Body of pancreas (tissue), 4 donors: ENCODE results near the gene DOK1. TPM values are rescaled to one million over a fixed set of nuclear protein-coding genes. Genes with fewer than 3 reads are reported as not detected.

Source experiments
- ATAC-seq: fragments of 150-250 bp; one replicate; pipeline ENCODE4 v1.9.1; 2016
- DNase-seq, 4 donors: peaks; one replicate each; pipeline ENCODE4 v3.0.0-alpha.2; 2019
- H3K27ac ChIP-seq, 4 donors: fragments of 200-600 bp; sonication (generic); 1 replicate in 3 of 4; 2 replicates in 1 of 4; pipeline versions ENCODE4 v1.5.1 to v1.6.1; 2016 to 2019; ENCODE audit warnings: mild to moderate bottlenecking in 1 of 4, mixed read lengths in 1 of 4, moderate library complexity in 1 of 4
- H3K27me3 ChIP-seq, 2 donors: fragments of 200-600 bp; sonication (generic); one replicate each; pipeline ENCODE4 v1.6.0; 2016; ENCODE audit warnings: mild to moderate bottlenecking in 1 of 2
- H3K36me3 ChIP-seq, 2 donors: fragments of 200-600 bp; sonication (generic); replicated peaks in 1 of 2; 2 replicates each; pipeline ENCODE4 v1.5.1; 2016; ENCODE audit warnings: low read depth in 2 of 2; ENCODE audit not compliant: insufficient read depth in 1 of 2
- H3K4me1 ChIP-seq: fragments of 200-600 bp; sonication (generic); one replicate; pipeline ENCODE4 v1.6.0; 2016
- H3K4me3 ChIP-seq, 2 donors: fragments of 200-600 bp; sonication (generic); 1 replicate in 1 of 2; 2 replicates in 1 of 2; pipeline ENCODE4 v1.5.1; 2016 to 2019
- H3K9me3 ChIP-seq, 3 donors: fragments of 200-600 bp; sonication (generic); 1 replicate in 2 of 3; 2 replicates in 1 of 3; pipeline ENCODE4 v1.5.1; 2016
- CTCF ChIP-seq, 7 experiments: fragments of 450-650 bp in 4 of 7; fragments of 200-600 bp in 3 of 7; sonication (generic) in 3 of 7; IDR thresholded peaks; one replicate each; pipeline ENCODE4 v1.5.1; 2016 to 2019; ENCODE audit warnings: antibody characterized with exemption in 7 of 7
- POLR2A ChIP-seq, 3 donors: fragments of 450-650 bp; IDR thresholded peaks; one replicate each; pipeline ENCODE4 v1.6.1; 2016; ENCODE audit warnings: antibody characterized with exemption in 3 of 3, mild to moderate bottlenecking in 2 of 3
- WGBS, 2 donors: methylation state at CpG; one replicate each; pipeline ENCODE4 v1.1.5; 2017; 5-methylcytosine and 5-hydroxymethylcytosine counted together
- intact Hi-C: fragments of 100-400 bp; cut with DNase I; formaldehyde crosslinking; loops from one replicate; pipeline ENCODE4 v1.15.1; 2023
- total RNA-seq, 2 donors: library from RNA; depleted of rRNA; stranded (reverse); fragments of >200 nt; gene quantifications; one replicate each; pipeline ENCODE4 v1.1.0, GENCODE V29; 2016

Gene DOK1
- total RNA-seq, 2 donors from 2014 or later = 9.2 to 15.3 TPM

DNA sequence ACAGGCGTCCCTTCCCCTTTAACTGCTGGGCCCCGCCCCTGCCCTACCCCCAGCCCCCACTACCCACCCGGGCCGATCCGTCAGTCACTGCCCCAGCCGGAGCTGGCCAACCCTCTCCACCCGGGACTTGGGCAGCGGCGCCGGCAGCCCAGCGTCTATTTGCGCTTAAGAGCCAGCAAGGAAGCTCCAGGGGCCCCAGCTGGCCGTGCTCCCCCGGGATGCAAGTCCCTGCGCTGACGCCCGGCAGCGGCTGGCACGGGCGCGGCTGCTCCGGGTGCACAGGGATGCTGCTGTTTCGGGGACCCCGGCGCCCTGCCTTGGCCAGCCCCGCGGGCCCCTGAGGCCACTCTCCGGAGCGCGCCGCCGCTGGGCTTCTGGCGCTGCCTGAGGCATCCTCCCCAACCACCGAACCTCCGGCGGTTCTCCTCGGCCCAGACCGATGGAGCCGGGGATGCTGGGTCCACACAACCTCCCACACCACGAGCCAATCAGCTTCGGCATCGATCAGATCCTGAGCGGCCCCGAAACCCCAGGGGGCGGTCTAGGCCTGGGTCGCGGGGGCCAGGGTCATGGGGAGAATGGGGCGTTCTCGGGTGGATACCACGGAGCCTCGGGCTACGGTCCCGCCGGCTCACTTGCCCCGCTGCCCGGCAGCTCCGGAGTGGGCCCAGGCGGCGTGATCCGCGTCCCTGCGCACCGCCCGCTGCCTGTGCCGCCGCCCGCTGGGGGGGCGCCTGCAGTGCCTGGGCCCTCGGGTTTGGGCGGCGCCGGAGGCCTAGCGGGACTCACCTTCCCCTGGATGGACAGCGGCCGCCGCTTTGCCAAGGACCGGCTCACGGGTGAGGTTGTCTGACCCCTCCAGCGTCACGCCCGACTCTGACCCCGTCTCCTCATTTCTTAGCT lies 39.9 kb upstream of the DOK1 start, which contains the start of gene TLX2:
Gene TLX2 (plus strand): TSS at position 83 of the 903 bp plus-strand sequence. CDS start 357 bp downstream, at position 440.
- Histone ChIP-seq H3K4me1 (peaks cover 39% of the 10 kb centered on the region), H3K36me3 (no peaks in the 10 kb centered on the region), H3K9me3 (no peaks in the 10 kb centered on the region), H3K27ac (no peak within 1 kb of the TSS), H3K4me3 (no peak within 1 kb of the TSS), H3K27me3 (peaks cover 0 to 73% of the 10 kb centered on the region in 2 donors)
- intact Hi-C loops = no loop called here
- TF ChIP-seq CTCF (IDR thresholded peaks at IDR 0.05) (no peak), POLR2A (IDR thresholded peaks at IDR 0.05) (no peak)
- DNase-seq (no peak), ATAC-seq (no peak)
- 4 to 22% methylated on average over 15 to 72 of the region's 82 CpGs for WGBS, 2 donors

DNA sequence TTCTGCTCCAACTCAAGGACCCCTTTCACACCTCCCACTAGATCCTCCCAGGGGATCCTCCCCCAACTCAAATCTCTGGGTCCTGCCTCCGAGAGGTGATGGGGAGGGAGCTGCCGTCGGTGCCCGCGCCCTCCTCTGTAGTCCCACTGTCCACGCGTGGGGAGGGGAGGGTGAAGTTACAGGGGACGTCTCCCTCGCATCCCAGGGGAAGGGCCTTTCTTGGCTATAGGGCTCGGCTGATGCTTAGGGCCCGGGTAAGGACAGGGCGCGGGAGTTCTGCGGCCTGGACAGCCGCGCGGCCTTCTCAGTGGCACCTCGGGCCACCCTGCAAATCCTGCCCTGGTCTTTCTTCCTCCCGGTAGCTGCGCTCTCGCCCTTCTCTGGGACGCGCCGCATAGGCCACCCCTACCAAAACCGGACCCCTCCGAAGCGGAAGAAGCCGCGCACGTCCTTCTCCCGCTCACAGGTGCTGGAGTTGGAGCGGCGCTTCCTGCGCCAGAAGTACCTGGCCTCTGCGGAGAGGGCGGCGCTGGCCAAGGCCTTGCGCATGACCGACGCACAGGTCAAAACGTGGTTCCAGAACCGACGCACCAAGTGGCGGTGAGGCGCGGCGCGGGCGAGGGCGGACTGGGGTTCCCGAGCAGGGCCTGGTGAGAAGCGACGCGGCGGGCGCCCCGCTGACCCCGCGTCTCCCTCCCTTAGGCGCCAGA lies 39.1 kb upstream of the DOK1 start:
- H3K4me3 ChIP-seq = no peak overlapping the region

DNA sequence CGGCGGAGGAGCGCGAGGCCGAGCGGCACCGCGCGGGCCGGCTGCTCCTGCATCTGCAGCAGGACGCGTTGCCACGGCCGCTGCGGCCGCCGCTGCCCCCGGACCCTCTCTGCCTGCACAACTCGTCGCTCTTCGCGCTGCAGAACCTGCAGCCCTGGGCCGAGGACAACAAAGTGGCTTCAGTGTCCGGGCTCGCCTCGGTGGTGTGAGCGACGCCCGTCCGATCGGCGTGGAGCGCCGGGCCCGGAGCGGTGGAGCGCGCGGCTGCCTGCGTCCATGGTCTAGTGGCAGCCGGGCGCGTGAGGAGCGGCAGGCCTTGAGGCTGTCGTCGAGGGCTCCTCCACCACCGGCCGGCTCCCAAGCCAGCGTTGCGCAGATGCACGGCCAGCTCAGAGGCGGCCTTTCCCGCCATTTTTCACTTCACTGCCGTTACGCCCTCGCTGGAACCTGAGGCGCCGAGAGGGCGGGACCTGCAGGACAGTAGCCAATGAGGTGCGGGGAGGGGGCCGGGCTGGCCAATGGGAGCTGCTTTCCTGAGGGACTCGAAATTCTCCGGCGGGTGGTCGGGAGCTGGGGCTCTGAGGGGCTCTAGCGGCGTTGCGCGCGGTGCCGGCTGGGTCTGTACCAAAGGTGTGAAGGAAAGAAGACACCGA lies 38.4 kb upstream of the DOK1 start:
- 4 to 10% methylated on average over 11 to 72 of the region's 72 CpGs for WGBS, 2 donors
- DNase-seq (peak; percentile 58 to 73 (median 66)), ATAC-seq (peak; percentile 82)
- no peaks in the 10 kb centered on the region for H3K36me3 ChIP-seq
- peaks cover 0 to 69% of the 10 kb centered on the region in 2 donors for H3K27me3 ChIP-seq
- intact Hi-C loops = no loop called here
- no peaks in the 10 kb centered on the region for H3K9me3 ChIP-seq
- TF ChIP-seq POLR2A (IDR thresholded peaks at IDR 0.05) = no peak
- TF ChIP-seq CTCF (IDR thresholded peaks at IDR 0.05) = no peak
- H3K4me1 ChIP-seq = peaks cover 39% of the 10 kb centered on the region
- no peak overlapping the region for H3K4me3 ChIP-seq
- H3K27ac ChIP-seq = no peak overlapping the region

More for the DNA sequence above, 39.1 kb upstream of the DOK1 start:
- no peak for DNase-seq
- peak; percentile 50 for ATAC-seq
- no peaks in the 10 kb centered on the region for H3K9me3 ChIP-seq
- no peak overlapping the region for H3K27ac ChIP-seq
- 7 to 11% methylated on average over 9 to 40 of the region's 60 CpGs for WGBS, 2 donors
- peaks cover 39% of the 10 kb centered on the region for H3K4me1 ChIP-seq
- intact Hi-C loops = no loop called here
- peaks cover 0 to 76% of the 10 kb centered on the region in 2 donors for H3K27me3 ChIP-seq
- TF ChIP-seq POLR2A (IDR thresholded peaks at IDR 0.05) (no peak), CTCF (IDR thresholded peaks at IDR 0.05) (no peak)
- no peaks in the 10 kb centered on the region for H3K36me3 ChIP-seq

DNA sequence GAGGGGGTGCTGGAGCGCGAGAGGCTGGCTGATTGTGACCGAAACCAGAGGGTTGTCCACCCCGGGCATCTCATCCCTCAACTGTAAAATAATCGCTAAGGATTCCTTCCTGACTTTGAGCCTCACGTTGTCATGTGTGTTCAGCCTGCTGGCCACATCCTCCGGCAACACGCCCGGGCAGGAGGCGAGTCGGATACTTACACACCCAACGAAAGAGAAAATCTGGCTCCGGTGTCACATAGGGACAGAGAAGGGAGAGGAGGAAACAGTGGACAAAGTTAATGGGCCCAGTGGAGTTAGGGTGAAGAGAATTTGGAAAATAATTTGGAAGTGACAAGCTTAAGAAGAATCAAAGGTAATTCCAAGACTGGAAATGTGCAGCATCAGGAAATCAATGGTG lies 37.9 kb upstream of the DOK1 start:
- H3K9me3 ChIP-seq = no peaks in the 10 kb centered on the region
- DNase-seq (no peak), ATAC-seq (no peak)
- H3K4me3 ChIP-seq = no peak overlapping the region
- 60 to 68% methylated on average over 13 of the region's 13 CpGs for WGBS, 2 donors
- no peak overlapping the region for H3K27ac ChIP-seq
- no peak for TF ChIP-seq POLR2A (IDR thresholded peaks at IDR 0.05)
- TF ChIP-seq CTCF (IDR thresholded peaks at IDR 0.05) = no peak
- intact Hi-C loops = no loop called here
- peaks cover 0 to 67% of the 10 kb centered on the region in 2 donors for H3K27me3 ChIP-seq
- H3K36me3 ChIP-seq = no peaks in the 10 kb centered on the region
- peaks cover 39% of the 10 kb centered on the region for H3K4me1 ChIP-seq
